ENCODE measurements around the gene C1orf159.
A peak's percentile ranks its signal among the peaks of the same experiment; 100 is the strongest.
"Not testable (repeated sequence)": the region's sequence is repeated elsewhere in the genome, so short reads cannot be mapped to it uniquely, and the experiment has no call there.

Gene C1orf159

GRCh38 chr1:1156140-1157032 lies 40.5 kb upstream of the C1orf159 start:
- H3K79me2 ChIP-seq (ENCODE audit: low read length): no peaks in the 10 kb centered on the region
- H3K36me3 ChIP-seq (replicated peaks; ENCODE audit: low read depth, low read length): no peaks in the 10 kb centered on the region
- H3K4me2 ChIP-seq (ENCODE audit: low read length): peak overlapping the region; percentile 54
- H3K9ac ChIP-seq (ENCODE audit: low read length): no peak overlapping the region; the same call in 1 of the 2 replicates
- H3K27me3 ChIP-seq (ENCODE audit: low read depth, low read length): no peaks in the 10 kb centered on the region
- no peak for TF ChIP-seq CTCF (IDR thresholded peaks at IDR 0.05; ENCODE audit: low read depth, low read length)
- no peak for TF ChIP-seq EZH2phosphoT487 (IDR thresholded peaks at IDR 0.05; ENCODE audit: low read depth)
- peak overlapping the region; percentile 41; the same call in 1 of the 2 replicates for H3K4me3 ChIP-seq (ENCODE audit: low read length)
- H3K4me1 ChIP-seq (ENCODE audit: low read length): peaks cover 6% of the 10 kb centered on the region
- H3K27ac ChIP-seq (ENCODE audit: low read length): no peak overlapping the region
- no peak overlapping the region for H2AFZ ChIP-seq (ENCODE audit: low read depth, low read length)
- no peaks in the 10 kb centered on the region for H3K9me3 ChIP-seq (ENCODE audit: insufficient read depth, low read length)
- H4K20me1 ChIP-seq (ENCODE audit: insufficient read depth, low read length): no peaks in the 10 kb centered on the region

GRCh38 chr1:1155258-1155657 lies 39.4 kb upstream of the C1orf159 start:
- Histone ChIP-seq H3K9ac (ENCODE audit: low read length) (no peak overlapping the region), H3K4me3 (ENCODE audit: low read length) (no peak overlapping the region), H3K36me3 (replicated peaks; ENCODE audit: low read depth, low read length) (no peaks in the 10 kb centered on the region), H4K20me1 (ENCODE audit: insufficient read depth, low read length) (no peaks in the 10 kb centered on the region), H3K4me1 (ENCODE audit: low read length) (peaks cover 6% of the 10 kb centered on the region), H2AFZ (ENCODE audit: low read depth, low read length) (no peak overlapping the region), H3K4me2 (ENCODE audit: low read length) (no peak overlapping the region), H3K79me2 (ENCODE audit: low read length) (no peaks in the 10 kb centered on the region), H3K9me3 (ENCODE audit: insufficient read depth, low read length) (no peaks in the 10 kb centered on the region), H3K27me3 (ENCODE audit: low read depth, low read length) (no peaks in the 10 kb centered on the region), H3K27ac (ENCODE audit: low read length) (no peak overlapping the region)
- TF ChIP-seq EZH2phosphoT487 (IDR thresholded peaks at IDR 0.05; ENCODE audit: low read depth) (no peak), CTCF (IDR thresholded peaks at IDR 0.05; ENCODE audit: low read depth, low read length) (no peak)

GRCh38 chr1:1153874-1154273 lies 38.0 kb upstream of the C1orf159 start:
- Histone ChIP-seq H3K9ac (ENCODE audit: low read length) (no peak overlapping the region), H3K4me2 (ENCODE audit: low read length) (no peak overlapping the region), H3K4me1 (ENCODE audit: low read length) (peaks cover 6% of the 10 kb centered on the region), H3K27ac (ENCODE audit: low read length) (no peak overlapping the region), H4K20me1 (ENCODE audit: insufficient read depth, low read length) (no peaks in the 10 kb centered on the region), H3K4me3 (ENCODE audit: low read length) (no peak overlapping the region), H2AFZ (ENCODE audit: low read depth, low read length) (no peak overlapping the region), H3K79me2 (ENCODE audit: low read length) (no peaks in the 10 kb centered on the region), H3K9me3 (ENCODE audit: insufficient read depth, low read length) (no peaks in the 10 kb centered on the region), H3K27me3 (ENCODE audit: low read depth, low read length) (no peaks in the 10 kb centered on the region), H3K36me3 (replicated peaks; ENCODE audit: low read depth, low read length) (no peaks in the 10 kb centered on the region)
- TF ChIP-seq EZH2phosphoT487 (IDR thresholded peaks at IDR 0.05; ENCODE audit: low read depth) (no peak), CTCF (IDR thresholded peaks at IDR 0.05; ENCODE audit: low read depth, low read length) (no peak)

- not testable (repeated sequence) for H3K9ac ChIP-seq (ENCODE audit: low read length); H3K27ac ChIP-seq (ENCODE audit: low read length); H3K9me3 ChIP-seq (ENCODE audit: insufficient read depth, low read length); H4K20me1 ChIP-seq (ENCODE audit: insufficient read depth, low read length); H3K36me3 ChIP-seq (replicated peaks; ENCODE audit: low read depth, low read length); H3K4me1 ChIP-seq (ENCODE audit: low read length); H2AFZ ChIP-seq (ENCODE audit: low read depth, low read length); H3K4me3 ChIP-seq (ENCODE audit: low read length); H3K79me2 ChIP-seq (ENCODE audit: low read length); H3K27me3 ChIP-seq (ENCODE audit: low read depth, low read length); H3K4me2 ChIP-seq (ENCODE audit: low read length)
These were observed 37.3 kb upstream of the C1orf159 start for GRCh38 chr1:1153215-1153614.

- not testable (repeated sequence) for H3K79me2 ChIP-seq (ENCODE audit: low read length); H3K27me3 ChIP-seq (ENCODE audit: low read depth, low read length); H3K36me3 ChIP-seq (replicated peaks; ENCODE audit: low read depth, low read length); H3K9me3 ChIP-seq (ENCODE audit: insufficient read depth, low read length); H3K4me3 ChIP-seq (ENCODE audit: low read length); H4K20me1 ChIP-seq (ENCODE audit: insufficient read depth, low read length); H3K4me2 ChIP-seq (ENCODE audit: low read length); H3K27ac ChIP-seq (ENCODE audit: low read length); H2AFZ ChIP-seq (ENCODE audit: low read depth, low read length); H3K4me1 ChIP-seq (ENCODE audit: low read length); H3K9ac ChIP-seq (ENCODE audit: low read length)
These were observed 36.5 kb upstream of the C1orf159 start for GRCh38 chr1:1152431-1152830.
